Loucy (cell line): ENCODE data around the gene PGRMC1.
"Not testable (repeated sequence)": the region's sequence is repeated elsewhere in the genome, so short reads cannot be mapped to it uniquely, and the experiment has no call there.

ENCODE experiments used
- H2AFZ ChIP-seq: fragments of 200-600 bp; sonication (generic); 2 replicates; pipeline ENCODE4 v1.6.0; 2016; ENCODE audit warnings: antibody characterized with exemption, mild to moderate bottlenecking, low read length, moderate library complexity
- H3F3A ChIP-seq: fragments of 200-600 bp; 2 replicates; pipeline ENCODE4 v1.6.0; 2016; ENCODE audit warnings: antibody characterized with exemption, low read depth, mild to moderate bottlenecking
- H3K27me3 ChIP-seq: fragments of 200-600 bp; sonication (generic); 2 replicates; pipeline ENCODE4 v1.6.1; 2014; ENCODE audit warnings: low read length, mild to moderate bottlenecking; ENCODE audit not compliant: insufficient read depth, poor library complexity, severe bottlenecking
- H3K36me3 ChIP-seq: fragments of 200-600 bp; sonication (generic); 2 replicates; pipeline ENCODE4 v1.6.1; 2016; ENCODE audit warnings: low read length; ENCODE audit not compliant: insufficient read depth
- H3K4me1 ChIP-seq: fragments of 200-600 bp; sonication (generic); 2 replicates; pipeline ENCODE4 v1.5.1; 2014; ENCODE audit warnings: low read length, mild to moderate bottlenecking; ENCODE audit not compliant: insufficient read depth, poor library complexity, severe bottlenecking
- H3K4me2 ChIP-seq: fragments of 200-600 bp; sonication (generic); 2 replicates; pipeline ENCODE4 v1.6.0; 2014; ENCODE audit warnings: antibody characterized with exemption, low read length, low read depth, mild to moderate bottlenecking; ENCODE audit not compliant: poor library complexity, severe bottlenecking
- H3K4me3 ChIP-seq: fragments of 200-600 bp; sonication (generic); 2 replicates; pipeline ENCODE4 v1.5.1; 2014; ENCODE audit warnings: low read length, mild to moderate bottlenecking, mixed read lengths; ENCODE audit not compliant: poor library complexity, severe bottlenecking
- H3K79me2 ChIP-seq: fragments of 200-600 bp; sonication (generic); 2 replicates; pipeline ENCODE4 v1.6.1; 2014; ENCODE audit warnings: low read length; ENCODE audit not compliant: insufficient read depth
- H3K9ac ChIP-seq: fragments of 200-600 bp; sonication (generic); 2 replicates; pipeline ENCODE4 v1.6.0; 2014; ENCODE audit warnings: mild to moderate bottlenecking, low read depth, low read length, moderate library complexity; ENCODE audit not compliant: poor library complexity, severe bottlenecking
- H3K9me2 ChIP-seq: fragments of 200-600 bp; sonication (generic); replicated peaks from 2 replicates; pipeline ENCODE4 v1.6.1; 2016; ENCODE audit warnings: low read depth, low read length, mixed read lengths
- H3K9me3 ChIP-seq: fragments of 200-600 bp; sonication (generic); 2 replicates; pipeline ENCODE4 v1.6.1; 2014; ENCODE audit warnings: mild to moderate bottlenecking, antibody characterized with exemption, low read length, low read depth; ENCODE audit not compliant: insufficient read depth
- H4K20me1 ChIP-seq: fragments of 200-600 bp; sonication (generic); 2 replicates; pipeline ENCODE4 v1.6.0; 2014; ENCODE audit warnings: antibody characterized with exemption, low read length, mild to moderate bottlenecking; ENCODE audit not compliant: insufficient read depth, poor library complexity, severe bottlenecking
- CTCF ChIP-seq: fragments of 200-600 bp; sonication (generic); conservative IDR thresholded peaks from 2 replicates; pipeline ENCODE4 v1.5.1; 2014; ENCODE audit warnings: mild to moderate bottlenecking, antibody characterized with exemption, low read length
- EZH2phosphoT487 ChIP-seq: fragments of 200-600 bp; IDR thresholded peaks from 2 replicates; pipeline ENCODE4 v1.6.1; 2018; ENCODE audit warnings: antibody characterized with exemption, mild to moderate bottlenecking, moderate library complexity, borderline replicate concordance

PGRMC1 gene

GRCh38 chrX:119206203-119206602 lies 29.9 kb upstream of the PGRMC1 start:
- H3K4me2 ChIP-seq = no peak overlapping the region

GRCh38 chrX:119207483-119207882 lies 28.6 kb upstream of the PGRMC1 start:
- H3K27me3 ChIP-seq, H3K4me2 ChIP-seq, H3K9me3 ChIP-seq, H4K20me1 ChIP-seq, H3F3A ChIP-seq, H3K79me2 ChIP-seq, H3K9me2 ChIP-seq, H3K36me3 ChIP-seq, H3K9ac ChIP-seq, H3K4me3 ChIP-seq, H2AFZ ChIP-seq, H3K4me1 ChIP-seq: not testable (repeated sequence)

More at GRCh38 chrX:119206203-119206602, 29.9 kb upstream of the PGRMC1 start:
- Histone ChIP-seq H3K27me3 (no peaks in the 10 kb centered on the region), H4K20me1 (no peaks in the 10 kb centered on the region), H3K9ac (no peak overlapping the region), H3K9me2 (no peaks in the 10 kb centered on the region), H3K4me1 (no peaks in the 10 kb centered on the region), H3F3A (no peaks in the 10 kb centered on the region), H3K79me2 (no peaks in the 10 kb centered on the region), H3K36me3 (no peaks in the 10 kb centered on the region), H3K4me3 (no peak overlapping the region), H3K9me3 (no peaks in the 10 kb centered on the region), H2AFZ (no peak overlapping the region)
- TF ChIP-seq EZH2phosphoT487 = no peak
- TF ChIP-seq CTCF = no peak

- TF ChIP-seq EZH2phosphoT487 = no peak
- TF ChIP-seq CTCF = no peak
- no peak overlapping the region for H2AFZ ChIP-seq
- H3K4me1 ChIP-seq = no peaks in the 10 kb centered on the region
- H3K9me2 ChIP-seq = no peaks in the 10 kb centered on the region
- H4K20me1 ChIP-seq = no peaks in the 10 kb centered on the region
- H3K9me3 ChIP-seq = no peaks in the 10 kb centered on the region
- H3K27me3 ChIP-seq = no peaks in the 10 kb centered on the region
- H3K4me3 ChIP-seq = no peak overlapping the region
- H3K9ac ChIP-seq = no peak overlapping the region
- H3K36me3 ChIP-seq = no peaks in the 10 kb centered on the region
- no peaks in the 10 kb centered on the region for H3K79me2 ChIP-seq
- no peak overlapping the region for H3K4me2 ChIP-seq
- H3F3A ChIP-seq = no peaks in the 10 kb centered on the region
Measured at GRCh38 chrX:119208401-119209057, 27.6 kb upstream of the PGRMC1 start.

GRCh38 chrX:119210931-119211648 lies 25.0 kb upstream of the PGRMC1 start:
- H3K36me3 ChIP-seq, H3F3A ChIP-seq, H4K20me1 ChIP-seq, H3K79me2 ChIP-seq, H3K9me3 ChIP-seq, H3K27me3 ChIP-seq, H3K4me2 ChIP-seq, H3K4me1 ChIP-seq, H2AFZ ChIP-seq, H3K4me3 ChIP-seq, H3K9me2 ChIP-seq, H3K9ac ChIP-seq: not testable (repeated sequence)
